Neural progenitor cell (in vitro differentiated cells): Measurements from ENCODE around the gene FRAS1. TPM values are rescaled to one million over a fixed set of nuclear protein-coding genes. Genes with fewer than 3 reads are reported as not detected.

ENCODE experiments used
- DNase-seq: peaks from one replicate; pipeline ENCODE4 v3.0.0-alpha.2; 2016; ENCODE audit warnings: low spot score
- H2AFZ ChIP-seq: fragments of 200-600 bp; sonication (generic); replicated peaks from 2 replicates; pipeline ENCODE4 v1.6.1; 2016; ENCODE audit warnings: antibody characterized with exemption
- H3F3A ChIP-seq: fragments of 200-600 bp; sonication (generic); 2 replicates; pipeline ENCODE4 v1.6.1; 2016; ENCODE audit warnings: antibody characterized with exemption, low read depth
- H3K27ac ChIP-seq: fragments of 200-600 bp; sonication (generic); 2 replicates; pipeline ENCODE4 v1.5.1; 2016; ENCODE audit warnings: mild to moderate bottlenecking
- H3K27me3 ChIP-seq: fragments of 200-600 bp; sonication (generic); 2 replicates; pipeline ENCODE4 v1.6.1; 2016; ENCODE audit warnings: mild to moderate bottlenecking, moderate library complexity
- H3K36me3 ChIP-seq: fragments of 200-600 bp; sonication (generic); 2 replicates; pipeline ENCODE4 v1.5.1; 2016
- H3K4me1 ChIP-seq: fragments of 200-600 bp; sonication (generic); 2 replicates; pipeline ENCODE4 v1.6.1; 2016; ENCODE audit warnings: mixed run types
- H3K4me2 ChIP-seq: fragments of 200-600 bp; sonication (generic); 2 replicates; pipeline ENCODE4 v1.6.1; 2016
- H3K4me3 ChIP-seq: fragments of 200-600 bp; sonication (generic); 2 replicates; pipeline ENCODE4 v1.5.1; 2016
- H3K79me2 ChIP-seq: fragments of 200-600 bp; sonication (generic); 2 replicates; pipeline ENCODE4 v1.6.1; 2016; ENCODE audit warnings: low read depth
- H3K9ac ChIP-seq: fragments of 200-600 bp; sonication (generic); 2 replicates; pipeline ENCODE4 v1.6.1; 2016
- H3K9me3 ChIP-seq: fragments of 200-600 bp; sonication (generic); 2 replicates; pipeline ENCODE4 v1.5.1; 2016; ENCODE audit warnings: low read depth
- H4K20me1 ChIP-seq: fragments of 200-600 bp; sonication (generic); 2 replicates; pipeline ENCODE4 v1.6.1; 2016; ENCODE audit warnings: low read depth
- H3K27ac Mint-ChIP-seq: 3 replicates; pipeline ENCODE4 v1.8.0; 2021; ENCODE audit warnings: mixed read lengths
- H3K27me3 Mint-ChIP-seq: 2 replicates; pipeline ENCODE4 v1.8.0; 2022; ENCODE audit warnings: low read depth, mild to moderate bottlenecking, inconsistent platforms, moderate library complexity, mixed read lengths; ENCODE audit not compliant: insufficient read depth
- H3K36me3 Mint-ChIP-seq: 3 replicates; pipeline ENCODE4 v1.8.0; 2021; ENCODE audit warnings: mixed read lengths
- H3K4me1 Mint-ChIP-seq: 3 replicates; pipeline ENCODE4 v1.8.0; 2021; ENCODE audit warnings: mixed read lengths
- H3K4me3 Mint-ChIP-seq: 3 replicates; pipeline ENCODE4 v1.8.0; 2021; ENCODE audit warnings: mild to moderate bottlenecking, moderate library complexity, mixed read lengths
- H3K9me3 Mint-ChIP-seq: 3 replicates; pipeline ENCODE4 v1.8.0; 2020; ENCODE audit warnings: mixed read lengths
- EZH2 ChIP-seq: fragments of 200-600 bp; sonication (generic); IDR thresholded peaks from 2 replicates; pipeline ENCODE4 v1.6.1; 2017; ENCODE audit warnings: antibody characterized with exemption, mild to moderate bottlenecking, moderate library complexity
- EZH2phosphoT487 ChIP-seq: fragments of 200-600 bp; sonication (generic); IDR thresholded peaks from 2 replicates; pipeline ENCODE4 v1.6.1; 2017; ENCODE audit warnings: antibody characterized with exemption
- total RNA-seq: library from RNA; depleted of rRNA; stranded (reverse); fragments of >200 nt; gene quantifications from 2 replicates; pipeline ENCODE4 v1.2.3, GENCODE V29; 2015; ENCODE audit warnings: low replicate concordance
- TF ChIP-seq, protein P1 (sequence below): fragments of 200-600 bp; sonication (generic); IDR thresholded peaks from 2 replicates; pipeline ENCODE4 v1.5.1; 2017; ENCODE audit warnings: antibody characterized with exemption, mild to moderate bottlenecking

FRAS1 gene
- total RNA-seq, 1 donor from 2014 or later = 21.3 TPM

- H3K4me1 Mint-ChIP-seq = no peaks in the 10 kb centered on the region
- H3K36me3 Mint-ChIP-seq = peaks cover 8% of the 10 kb centered on the region
- no peaks in the 10 kb centered on the region for H3K4me1 ChIP-seq
- H3F3A ChIP-seq = no peaks in the 10 kb centered on the region
- H2AFZ ChIP-seq = no peak overlapping the region
- H3K9me3 ChIP-seq = peaks cover 6% of the 10 kb centered on the region
- no peak overlapping the region for H3K4me3 ChIP-seq
- TF ChIP-seq EZH2 = no peak
- TF ChIP-seq EZH2phosphoT487 = no peak
- TF ChIP-seq, protein P1, sequence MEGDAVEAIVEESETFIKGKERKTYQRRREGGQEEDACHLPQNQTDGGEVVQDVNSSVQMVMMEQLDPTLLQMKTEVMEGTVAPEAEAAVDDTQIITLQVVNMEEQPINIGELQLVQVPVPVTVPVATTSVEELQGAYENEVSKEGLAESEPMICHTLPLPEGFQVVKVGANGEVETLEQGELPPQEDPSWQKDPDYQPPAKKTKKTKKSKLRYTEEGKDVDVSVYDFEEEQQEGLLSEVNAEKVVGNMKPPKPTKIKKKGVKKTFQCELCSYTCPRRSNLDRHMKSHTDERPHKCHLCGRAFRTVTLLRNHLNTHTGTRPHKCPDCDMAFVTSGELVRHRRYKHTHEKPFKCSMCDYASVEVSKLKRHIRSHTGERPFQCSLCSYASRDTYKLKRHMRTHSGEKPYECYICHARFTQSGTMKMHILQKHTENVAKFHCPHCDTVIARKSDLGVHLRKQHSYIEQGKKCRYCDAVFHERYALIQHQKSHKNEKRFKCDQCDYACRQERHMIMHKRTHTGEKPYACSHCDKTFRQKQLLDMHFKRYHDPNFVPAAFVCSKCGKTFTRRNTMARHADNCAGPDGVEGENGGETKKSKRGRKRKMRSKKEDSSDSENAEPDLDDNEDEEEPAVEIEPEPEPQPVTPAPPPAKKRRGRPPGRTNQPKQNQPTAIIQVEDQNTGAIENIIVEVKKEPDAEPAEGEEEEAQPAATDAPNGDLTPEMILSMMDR = no peak
- DNase-seq = no peak
- no peaks in the 10 kb centered on the region for H3K79me2 ChIP-seq
- H3K9me3 Mint-ChIP-seq = peaks cover 20% of the 10 kb centered on the region
- no peaks in the 10 kb centered on the region for H4K20me1 ChIP-seq
- no peaks in the 10 kb centered on the region for H3K27me3 Mint-ChIP-seq
- H3K4me3 Mint-ChIP-seq = no peak overlapping the region
- no peak overlapping the region for H3K27ac Mint-ChIP-seq
- no peaks in the 10 kb centered on the region for H3K27me3 ChIP-seq
- H3K4me2 ChIP-seq = no peak overlapping the region
- no peak overlapping the region for H3K9ac ChIP-seq
- no peaks in the 10 kb centered on the region for H3K36me3 ChIP-seq
- H3K27ac ChIP-seq = no peak overlapping the region
Observed at GRCh38 chr4:78396613-78397291, 339.6 kb downstream of the FRAS1 start.

- no peak overlapping the region for H3K4me2 ChIP-seq
- H3K4me1 ChIP-seq = no peaks in the 10 kb centered on the region
- no peak for DNase-seq
- Mint-ChIP-seq H3K4me1 (no peaks in the 10 kb centered on the region), H3K36me3 (peaks cover 10% of the 10 kb centered on the region), H3K27me3 (no peaks in the 10 kb centered on the region), H3K27ac (no peak overlapping the region), H3K9me3 (peaks cover 20% of the 10 kb centered on the region), H3K4me3 (no peak overlapping the region)
- no peak for TF ChIP-seq EZH2phosphoT487
- TF ChIP-seq, protein P1 = no peak
- no peak for TF ChIP-seq EZH2
- H3K27ac ChIP-seq = no peak overlapping the region
- no peaks in the 10 kb centered on the region for H3K36me3 ChIP-seq
- no peak overlapping the region for H3K9ac ChIP-seq
- H3K4me3 ChIP-seq = no peak overlapping the region
- no peaks in the 10 kb centered on the region for H3K27me3 ChIP-seq
- no peaks in the 10 kb centered on the region for H3F3A ChIP-seq
- no peak overlapping the region for H2AFZ ChIP-seq
- no peaks in the 10 kb centered on the region for H4K20me1 ChIP-seq
- peaks cover 6% of the 10 kb centered on the region for H3K9me3 ChIP-seq
- no peaks in the 10 kb centered on the region for H3K79me2 ChIP-seq
Observed at GRCh38 chr4:78397292-78397630, 340.1 kb downstream of the FRAS1 start.

GRCh38 chr4:78409612-78410202, 352.6 kb downstream of the FRAS1 start:
- Histone ChIP-seq H3K36me3 (no peaks in the 10 kb centered on the region), H3K9ac (no peak overlapping the region), H3K4me1 (no peaks in the 10 kb centered on the region), H3K9me3 (no peaks in the 10 kb centered on the region), H2AFZ (no peak overlapping the region), H3K4me3 (no peak overlapping the region), H3K79me2 (no peaks in the 10 kb centered on the region), H3K27me3 (no peaks in the 10 kb centered on the region), H4K20me1 (no peaks in the 10 kb centered on the region), H3F3A (no peaks in the 10 kb centered on the region), H3K27ac (no peak overlapping the region), H3K4me2 (no peak overlapping the region)
- no peaks in the 10 kb centered on the region for H3K4me1 Mint-ChIP-seq
- H3K9me3 Mint-ChIP-seq = no peaks in the 10 kb centered on the region
- peaks cover 10% of the 10 kb centered on the region for H3K36me3 Mint-ChIP-seq
- no peak overlapping the region for H3K27ac Mint-ChIP-seq
- no peak overlapping the region for H3K4me3 Mint-ChIP-seq
- TF ChIP-seq EZH2phosphoT487 (no peak), EZH2 (no peak)
- TF ChIP-seq, protein P1 = no peak
- no peaks in the 10 kb centered on the region for H3K27me3 Mint-ChIP-seq
- no peak for DNase-seq
